ENCODE measurements around the gene LYPD1.

LYPD1 gene

DNA sequence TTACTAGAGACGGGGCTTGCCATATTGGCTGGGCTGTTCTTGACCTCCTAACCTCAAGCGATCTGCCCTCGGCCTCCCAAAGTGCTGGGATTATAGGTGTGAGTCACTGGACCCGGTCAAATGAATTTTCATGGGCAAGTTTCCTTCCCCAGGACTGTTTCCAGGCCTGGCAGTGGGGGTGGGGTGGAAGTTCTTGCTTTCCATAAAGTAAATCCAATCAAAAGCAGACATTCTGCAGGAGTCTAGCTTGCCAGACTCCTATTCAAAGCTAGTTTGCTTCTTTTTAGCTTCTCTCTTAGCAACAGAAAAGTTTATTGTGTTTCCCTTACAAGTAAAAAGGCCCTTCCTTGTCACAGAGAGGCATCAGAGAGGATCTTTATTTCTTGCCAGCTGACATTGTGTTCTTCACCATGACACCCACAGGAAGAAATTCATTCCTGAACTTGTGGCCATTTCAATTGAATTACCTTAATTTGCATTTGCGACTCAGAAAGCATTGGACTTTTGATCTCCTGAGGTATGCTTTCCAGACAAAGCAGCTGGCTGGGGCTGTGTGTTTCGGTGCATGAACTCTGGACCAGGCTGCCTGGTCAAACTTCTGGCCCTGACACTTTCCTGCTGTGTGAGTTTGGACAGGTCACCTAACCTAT is 37.9 kb downstream of the LYPD1 start:
- peak; percentile 20 for DNase-seq (ENCODE audit: low spot score)

DNA sequence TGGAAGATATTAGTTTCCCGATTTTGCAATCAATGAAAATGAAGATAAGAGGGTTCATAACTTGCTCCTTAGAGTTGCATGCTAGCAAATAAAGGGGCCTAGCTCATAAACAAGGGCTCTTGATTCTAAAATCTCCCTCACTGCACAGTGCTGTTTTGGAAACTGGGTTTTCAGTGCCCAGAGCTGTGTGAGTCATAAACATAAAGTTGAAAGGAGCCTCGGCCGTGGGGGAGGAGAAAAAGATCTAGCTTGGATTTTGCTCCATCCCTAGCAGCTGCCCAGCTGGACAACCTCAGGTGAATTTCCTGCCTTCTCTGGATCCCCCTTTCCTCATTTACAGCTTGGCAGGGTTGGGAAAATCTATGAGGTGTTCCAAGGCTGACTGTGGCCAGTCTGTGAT is 42.5 kb downstream of the LYPD1 start:
- DNase-seq (ENCODE audit: low spot score) = no peak

DNA sequence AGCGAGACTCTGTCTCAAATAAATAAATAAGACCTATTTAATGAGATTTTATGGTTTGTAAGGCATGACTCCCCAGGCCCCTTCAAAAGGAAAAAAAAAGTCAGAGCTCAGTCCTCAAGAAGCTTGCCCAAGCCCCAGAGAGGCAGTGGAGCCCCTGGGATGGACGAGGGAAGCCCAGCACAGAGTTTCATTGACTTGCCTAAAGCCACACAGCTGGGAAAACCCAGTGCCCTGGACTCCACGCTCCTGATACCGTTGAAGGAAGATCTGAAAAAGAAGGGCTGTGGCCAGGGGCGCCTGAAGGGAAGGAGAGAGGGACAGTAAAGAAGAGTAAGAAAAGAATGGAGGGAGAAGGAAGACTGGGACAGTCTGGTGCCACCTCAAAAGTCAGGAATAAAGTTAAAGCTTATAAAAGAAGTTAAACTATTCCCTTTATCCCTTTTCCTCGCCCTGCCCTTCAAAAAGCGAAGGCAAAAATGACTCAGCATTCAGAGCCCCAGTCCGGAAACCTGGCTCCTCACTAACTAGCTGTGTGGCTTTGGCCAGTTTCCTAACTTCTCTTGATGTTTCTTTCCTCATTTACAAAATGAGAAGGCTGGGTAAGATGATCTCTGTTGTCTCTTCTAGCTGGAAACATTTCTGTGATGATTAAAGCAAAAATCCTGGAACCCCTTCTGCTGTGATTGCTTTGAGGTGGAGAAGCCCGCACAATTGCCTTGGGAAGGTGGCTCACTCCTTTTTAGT is 46.7 kb downstream of the LYPD1 start:
- no peak for DNase-seq (ENCODE audit: low spot score)

DNA sequence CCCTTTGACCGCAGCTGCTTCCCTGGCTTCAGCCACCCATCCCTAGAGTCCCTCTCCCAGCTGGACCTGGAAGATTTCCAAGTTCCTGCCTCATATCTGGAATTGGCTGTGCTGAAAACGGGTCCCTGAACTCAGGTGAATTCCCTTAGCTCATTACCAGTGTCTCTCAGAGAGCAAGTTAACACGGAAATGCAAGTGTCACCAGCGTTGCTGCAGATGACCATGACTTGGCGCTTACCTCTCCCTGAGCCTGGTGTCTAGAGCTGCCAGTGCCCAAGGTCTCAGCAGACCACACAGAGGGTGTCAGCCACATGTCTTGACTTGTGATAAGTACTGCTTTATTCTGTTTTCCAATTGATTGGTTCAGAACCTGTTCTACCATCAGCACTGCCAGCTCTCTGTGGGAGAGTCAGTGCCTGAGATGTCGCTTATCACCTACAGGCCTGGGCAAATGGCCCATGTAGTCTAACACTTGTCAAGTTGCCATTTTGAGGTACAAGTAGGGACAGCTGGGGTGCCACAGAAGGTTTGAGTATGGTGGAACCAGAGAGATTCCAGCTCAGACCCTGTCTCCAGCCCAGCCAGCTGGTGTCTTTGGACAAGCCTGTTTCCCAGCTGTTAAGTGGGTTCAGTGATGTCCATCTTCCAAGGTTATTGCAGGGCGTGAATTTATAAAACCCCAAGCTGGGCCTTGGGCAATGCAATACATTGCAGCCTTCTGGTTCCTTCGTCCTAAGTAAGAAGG is 48.7 kb downstream of the LYPD1 start:
- no peak for DNase-seq (ENCODE audit: low spot score)

DNA sequence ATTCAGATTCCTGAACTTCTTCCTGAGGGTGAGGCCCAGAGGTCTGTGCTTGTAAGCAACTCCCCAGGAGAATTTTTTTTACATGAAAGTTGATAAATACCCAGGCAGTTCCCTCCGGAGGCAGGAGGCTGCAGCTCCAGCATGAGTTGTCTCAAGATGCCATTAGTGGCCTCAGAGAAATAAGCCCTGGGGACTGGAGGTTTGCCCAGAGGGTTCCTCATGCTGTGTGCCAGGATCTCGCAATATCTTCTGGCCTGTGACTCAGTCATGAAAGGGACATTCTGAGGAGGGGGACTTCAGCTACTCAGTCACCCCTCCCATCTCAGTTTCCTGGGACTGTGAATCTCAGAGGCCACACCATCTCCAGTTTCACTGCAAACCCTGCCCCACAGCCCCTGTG is 49.9 kb downstream of the LYPD1 start:
- DNase-seq (ENCODE audit: low spot score) = no peak

DNA sequence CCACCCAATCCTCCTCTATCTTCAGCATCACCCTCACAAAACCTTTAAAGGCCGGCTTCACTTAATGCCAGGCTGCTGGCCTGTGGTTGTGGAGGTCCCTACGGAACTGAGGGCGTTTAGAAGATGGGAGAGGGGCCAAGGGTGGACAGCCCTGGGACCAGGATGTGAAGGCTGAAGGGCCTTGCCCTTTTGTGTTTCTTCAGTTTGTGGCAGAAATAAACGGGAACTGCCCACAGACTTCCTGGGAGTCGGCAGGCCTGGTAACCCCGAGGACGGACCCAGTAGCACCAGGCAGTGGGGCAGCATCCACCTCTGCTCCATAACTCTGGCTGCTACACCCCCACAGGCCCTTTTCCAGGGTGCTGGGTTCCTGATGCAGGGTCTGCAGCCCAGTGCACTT is 51.3 kb downstream of the LYPD1 start:
- no peak for DNase-seq (ENCODE audit: low spot score)

DNA sequence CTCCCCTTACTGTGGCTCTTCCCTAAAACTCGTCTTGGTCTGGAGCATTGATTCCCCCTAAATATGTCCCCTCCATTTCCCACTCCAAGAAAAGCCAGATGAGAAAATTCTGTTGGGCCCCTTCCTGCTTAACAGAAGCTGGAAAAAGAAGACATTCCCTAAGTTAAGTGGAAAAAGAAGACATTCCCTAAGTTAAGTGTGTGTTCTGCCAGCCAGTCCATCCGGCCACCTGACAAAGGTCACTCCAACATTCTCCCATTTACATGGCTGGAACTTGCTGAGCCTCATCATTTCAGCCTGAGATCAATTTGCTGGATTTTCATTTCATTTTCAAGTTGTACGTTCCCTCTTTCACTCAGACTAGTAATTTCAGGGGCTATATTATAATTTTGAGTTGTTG is 52.0 kb downstream of the LYPD1 start:
- DNase-seq (ENCODE audit: low spot score) = no peak

DNA sequence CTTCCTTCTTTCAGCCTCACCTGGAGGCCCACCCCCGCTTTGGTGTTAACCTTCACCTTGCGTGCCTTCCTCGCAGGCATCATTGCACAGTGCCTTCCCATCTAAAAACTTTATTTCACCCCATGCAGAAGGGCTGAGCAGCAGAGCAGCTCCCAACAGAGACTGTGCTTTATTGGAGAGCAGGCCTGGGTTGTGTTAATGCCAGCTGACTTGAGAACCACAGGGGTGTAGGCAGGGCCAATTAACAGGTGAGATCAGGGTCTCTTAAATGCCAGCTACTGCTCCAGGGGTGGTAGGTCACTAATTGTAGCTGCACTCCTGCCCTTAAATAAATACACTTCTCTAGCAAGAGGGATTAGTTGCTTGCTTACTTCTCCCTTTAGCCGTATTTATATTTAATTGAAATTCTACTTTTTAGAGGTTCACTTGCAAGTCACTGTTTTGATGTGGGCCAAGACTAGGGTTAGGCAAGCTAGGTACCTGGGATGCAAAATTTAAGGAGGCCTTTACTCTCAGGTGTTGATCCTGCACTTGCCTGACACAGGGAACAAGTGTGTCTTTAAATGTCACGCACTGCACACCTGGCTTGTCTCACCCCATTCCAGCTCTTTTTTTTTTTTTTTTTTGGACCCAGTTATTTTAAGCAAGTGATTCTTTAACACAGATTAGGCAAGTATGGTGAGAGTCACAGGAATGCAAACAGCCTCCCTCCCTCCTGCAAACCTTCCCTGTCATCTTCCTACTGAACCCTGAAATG is 54.5 kb downstream of the LYPD1 start:
- no peak for DNase-seq (ENCODE audit: low spot score)

DNA sequence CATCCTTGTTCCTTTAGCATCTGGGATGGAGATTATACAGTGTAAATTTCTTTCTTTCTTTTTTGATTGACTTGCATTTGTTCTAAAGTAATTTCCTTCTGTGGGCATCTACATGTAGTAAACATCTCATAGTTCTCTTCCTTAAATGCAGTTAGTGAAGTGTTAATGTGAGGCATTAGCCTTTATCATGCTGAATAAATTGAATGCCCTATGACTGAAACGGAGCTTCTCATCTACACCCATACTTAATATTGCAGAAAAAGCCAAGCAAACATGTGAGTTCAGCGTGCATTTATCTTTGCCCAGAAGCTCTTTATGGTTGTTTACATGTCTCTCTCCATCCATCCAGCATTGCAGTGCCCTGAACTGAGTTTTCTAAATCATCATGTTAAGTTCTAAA is 58.3 kb downstream of the LYPD1 start:
- DNase-seq (ENCODE audit: low spot score) = no peak

DNA sequence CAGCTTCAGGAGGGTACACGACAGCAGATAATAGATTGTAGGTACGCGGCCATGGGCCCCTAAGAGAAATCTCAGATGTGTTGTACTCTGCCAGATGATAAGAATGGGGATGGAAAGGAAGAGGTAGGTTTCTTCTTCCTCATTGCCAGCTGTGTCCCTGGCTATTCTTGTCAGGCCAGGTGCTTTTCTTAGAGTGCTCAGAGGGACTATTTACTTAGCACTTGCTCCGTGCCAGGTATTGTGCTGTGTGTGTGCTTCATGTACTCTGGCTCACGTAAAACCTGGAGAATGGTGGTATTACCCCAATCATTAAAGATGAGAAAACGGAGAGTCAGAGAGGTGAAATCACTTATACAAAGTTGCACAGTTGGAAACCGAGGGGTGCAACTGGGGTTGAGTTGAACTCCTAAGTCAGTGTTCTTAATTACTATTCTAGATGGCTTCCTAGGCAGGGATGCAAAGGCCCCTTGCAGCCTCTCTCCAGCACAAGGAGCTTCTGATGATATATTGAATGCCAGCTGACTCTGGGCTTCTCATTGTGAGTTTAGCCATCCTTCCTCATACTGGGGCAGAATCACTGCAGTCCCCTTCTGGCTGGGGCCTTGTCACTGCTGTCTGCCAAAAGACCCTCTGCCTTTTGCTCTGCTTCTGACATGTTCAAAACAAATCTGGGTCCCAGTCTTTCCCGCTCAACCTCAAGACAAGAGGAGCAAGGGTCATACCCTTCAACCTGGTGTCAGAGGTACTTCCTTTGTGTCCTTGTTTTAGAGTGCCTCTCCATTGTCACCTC is 60.7 kb downstream of the LYPD1 start:
- no peak for DNase-seq (ENCODE audit: low spot score)

DNA sequence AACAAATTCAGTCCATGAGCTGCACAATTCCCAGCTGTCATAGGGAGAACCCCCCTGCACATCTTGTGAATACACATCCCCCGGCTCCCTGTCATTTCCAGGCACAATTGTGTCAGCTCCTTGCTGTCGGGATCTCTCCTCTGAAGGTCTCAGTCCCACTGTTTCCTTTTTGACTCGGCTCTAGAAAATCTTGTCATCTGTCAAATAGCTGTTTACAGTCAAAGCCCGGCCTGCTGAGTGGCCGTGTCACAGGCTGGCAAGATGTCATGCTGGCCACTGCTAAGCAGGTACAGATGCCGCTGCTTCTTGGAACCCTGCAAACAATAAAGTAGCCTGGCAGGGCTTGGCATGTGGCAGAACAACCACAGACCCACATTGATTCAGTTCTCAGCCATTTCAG is 61.7 kb downstream of the LYPD1 start:
- no peak for DNase-seq (ENCODE audit: low spot score)

DNA sequence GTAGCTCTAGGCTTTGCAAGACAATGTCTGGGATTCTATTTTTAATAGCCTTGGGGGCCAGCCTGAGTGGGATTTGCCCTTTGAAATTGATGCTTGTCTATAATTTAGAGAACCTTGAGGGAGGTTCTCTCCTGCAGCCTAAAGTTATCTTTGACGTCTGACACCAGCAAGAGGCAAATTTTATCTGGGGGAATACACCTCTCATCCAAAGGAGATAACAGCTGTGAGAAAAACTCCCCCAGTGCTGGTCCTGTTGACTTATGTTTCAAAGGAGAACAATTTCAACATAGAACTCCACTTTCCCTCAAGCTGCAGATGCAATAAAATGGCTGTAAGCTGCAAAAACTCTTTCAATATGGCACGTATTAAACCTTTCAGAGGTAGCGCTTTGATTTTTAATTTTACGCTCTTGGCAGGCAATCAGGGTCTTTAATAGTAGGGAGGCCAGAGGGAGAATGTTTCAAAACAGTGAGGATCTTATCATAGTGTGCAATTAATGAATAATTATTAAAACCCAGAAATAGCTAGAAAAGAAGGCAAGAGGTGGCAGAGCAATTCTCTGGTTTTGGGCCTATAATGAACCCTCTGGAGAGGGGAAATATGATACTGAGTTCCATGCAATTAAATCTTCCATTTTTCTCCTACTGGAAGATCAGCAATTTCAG is 62.4 kb downstream of the LYPD1 start:
- DNase-seq (ENCODE audit: low spot score) = no peak

DNA sequence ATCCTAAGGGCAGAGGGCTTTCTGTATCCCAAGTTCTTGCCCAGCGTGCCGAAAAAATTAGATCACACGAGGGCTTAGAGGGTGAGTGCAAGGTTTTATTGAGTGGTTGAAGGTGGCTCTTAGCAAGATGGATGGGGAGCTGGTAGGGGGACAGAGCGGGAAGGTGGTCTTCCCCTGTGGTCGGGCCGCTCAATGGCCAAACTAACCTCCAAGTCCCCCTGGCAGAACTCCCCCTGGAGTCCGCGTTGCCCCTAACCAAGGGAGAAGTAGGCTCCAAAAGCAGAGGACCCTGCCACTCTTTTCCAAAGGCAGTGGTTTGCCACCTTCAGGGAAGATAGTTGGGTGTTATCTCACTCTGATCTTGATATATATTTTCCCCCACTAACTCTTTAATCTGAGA is 63.4 kb downstream of the LYPD1 start:
- no peak for DNase-seq (ENCODE audit: low spot score)

DNA sequence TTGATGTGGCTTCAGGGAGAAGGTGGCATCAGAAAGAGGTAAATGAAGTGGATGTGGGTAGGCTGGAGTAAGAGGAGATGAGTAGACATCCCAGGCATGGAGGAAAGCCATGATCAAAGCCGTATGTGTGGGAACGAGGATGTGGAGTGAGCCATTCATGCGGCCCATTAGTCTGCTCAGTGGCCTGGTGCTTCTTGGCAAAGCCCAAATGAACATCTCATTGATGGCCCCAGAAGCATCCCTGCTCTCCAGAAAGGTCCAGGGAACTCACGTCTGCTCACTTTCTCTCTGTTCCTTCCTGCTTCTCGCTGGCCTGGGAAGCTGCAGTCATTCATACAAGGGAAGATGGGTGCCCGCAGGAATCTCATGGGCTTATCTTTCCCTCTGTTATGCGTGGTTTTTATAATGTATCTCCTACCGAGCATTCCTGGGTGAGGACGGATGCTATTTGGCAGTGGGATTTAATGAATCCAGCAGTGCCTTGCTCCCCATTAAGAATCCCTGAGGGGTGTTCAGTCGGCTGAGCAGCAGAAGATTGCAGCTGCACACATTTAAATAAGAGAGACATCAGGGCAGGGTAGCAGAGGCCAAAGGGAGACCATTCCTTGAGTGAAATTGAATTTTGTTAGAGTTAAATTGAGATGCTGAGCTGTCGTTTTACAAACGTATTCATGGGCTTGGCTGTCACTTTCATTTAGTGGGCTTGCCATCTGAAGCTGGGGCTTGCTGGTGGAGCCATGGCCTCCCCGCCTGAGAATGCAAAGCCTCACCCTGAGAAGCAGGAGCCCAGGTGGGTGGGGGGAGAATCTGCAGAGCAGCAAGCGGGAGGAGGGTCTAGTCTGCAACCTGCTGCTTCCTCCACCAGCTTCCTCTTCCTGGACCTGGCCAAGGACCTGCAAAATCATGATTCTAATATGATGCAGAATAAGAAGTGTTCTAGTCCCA is 64.5 kb downstream of the LYPD1 start:
- DNase-seq (ENCODE audit: low spot score) = no peak

DNA sequence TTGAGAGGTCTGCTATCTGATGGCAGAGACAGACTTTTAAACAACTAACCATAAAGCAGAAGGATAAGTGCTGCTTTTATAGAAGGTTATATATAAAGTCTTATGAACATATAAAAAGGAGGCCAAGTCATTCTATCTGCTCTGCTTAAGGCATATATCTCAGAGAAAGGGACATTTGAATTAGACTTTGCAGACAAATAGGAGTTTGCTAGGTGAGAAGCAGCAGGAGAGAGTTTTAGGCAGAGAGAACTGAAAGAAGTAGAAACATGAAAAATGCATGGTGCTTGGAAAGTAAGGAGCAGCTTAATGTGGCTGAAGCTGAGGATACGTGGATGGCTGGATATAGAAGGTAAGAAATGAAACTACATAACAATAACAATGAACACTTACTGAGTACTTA is 65.4 kb downstream of the LYPD1 start:
- DNase-seq (ENCODE audit: low spot score) = no peak

DNA sequence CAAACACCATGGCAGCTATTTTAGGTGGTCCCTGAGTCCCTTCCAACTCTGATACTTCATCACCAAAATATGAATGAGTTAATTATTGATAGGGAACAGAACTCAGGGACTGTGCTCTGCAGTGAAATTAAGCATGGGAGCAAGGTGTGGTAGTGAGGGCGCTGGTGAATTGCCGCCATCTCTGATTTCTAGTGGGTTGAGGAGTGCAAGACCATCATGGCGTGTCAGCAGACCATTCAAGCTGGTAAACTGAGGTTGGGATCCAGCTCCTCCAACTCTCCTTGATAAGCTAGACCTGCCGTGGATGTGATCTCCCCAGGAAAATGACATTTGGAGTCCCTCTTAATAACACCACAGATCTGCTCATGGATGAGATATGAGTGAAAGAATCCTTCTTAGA is 70.4 kb downstream of the LYPD1 start:
- no peak for DNase-seq (ENCODE audit: low spot score)

DNA sequence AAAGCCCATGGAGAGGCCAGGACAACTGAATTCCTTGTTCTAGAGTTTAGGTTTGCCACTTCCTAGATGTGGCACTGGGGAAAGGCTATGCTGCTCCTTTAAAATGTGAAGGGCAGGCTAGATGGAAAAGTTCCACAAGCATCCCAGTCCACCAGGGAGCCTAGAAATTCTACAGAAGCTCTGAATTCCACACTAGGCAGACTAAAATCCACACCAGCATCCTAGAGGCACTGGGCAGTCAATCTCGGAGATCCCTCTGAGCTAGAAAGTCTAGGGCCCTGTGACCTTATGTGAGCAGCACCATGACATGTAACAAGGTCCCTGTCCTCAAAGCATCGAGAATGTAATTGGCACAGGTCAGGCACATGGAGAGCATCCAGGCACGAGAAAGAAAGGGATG is 71.5 kb downstream of the LYPD1 start:
- DNase-seq (ENCODE audit: low spot score) = no peak

DNA sequence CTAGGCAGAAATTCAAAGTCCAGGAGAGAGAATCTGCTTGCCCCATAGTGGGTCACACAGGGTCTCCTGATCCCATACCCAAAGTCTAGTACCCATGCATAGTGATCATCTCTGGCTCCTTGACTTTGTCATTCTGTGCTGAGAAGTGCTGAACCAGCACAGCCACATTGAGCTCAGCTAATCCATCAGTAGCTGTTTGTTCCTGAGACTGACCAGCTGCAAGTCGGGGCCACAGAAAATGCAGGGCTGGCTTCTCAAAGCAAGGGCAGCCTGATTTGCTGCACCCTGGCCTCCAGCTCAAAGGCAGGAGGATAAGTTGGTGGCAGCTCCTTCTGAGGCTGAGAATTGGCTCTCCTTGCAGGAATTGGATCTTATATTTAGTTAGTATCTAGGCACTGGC is 72.2 kb downstream of the LYPD1 start:
- DNase-seq (ENCODE audit: low spot score) = no peak

DNA sequence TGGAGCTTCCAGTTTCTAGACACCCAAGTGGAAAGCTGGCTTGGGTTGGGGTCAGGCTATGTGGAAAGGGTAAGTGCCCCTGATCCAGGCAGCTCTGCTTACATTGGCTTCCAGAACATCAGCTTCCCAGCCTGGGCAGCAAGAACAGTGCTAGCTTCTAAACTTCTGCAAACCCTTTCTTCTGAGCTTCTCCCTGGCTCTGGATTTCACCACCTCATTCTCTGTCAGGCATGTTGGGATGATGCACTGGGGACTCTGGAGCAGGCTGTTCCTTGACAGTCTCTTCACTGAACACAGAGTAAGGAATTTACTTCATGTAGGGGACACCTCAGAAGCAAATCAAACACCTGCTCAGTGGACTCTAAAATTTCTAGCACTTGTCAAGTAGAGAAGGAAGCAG is 72.8 kb downstream of the LYPD1 start:
- DNase-seq (ENCODE audit: low spot score) = no peak

DNA sequence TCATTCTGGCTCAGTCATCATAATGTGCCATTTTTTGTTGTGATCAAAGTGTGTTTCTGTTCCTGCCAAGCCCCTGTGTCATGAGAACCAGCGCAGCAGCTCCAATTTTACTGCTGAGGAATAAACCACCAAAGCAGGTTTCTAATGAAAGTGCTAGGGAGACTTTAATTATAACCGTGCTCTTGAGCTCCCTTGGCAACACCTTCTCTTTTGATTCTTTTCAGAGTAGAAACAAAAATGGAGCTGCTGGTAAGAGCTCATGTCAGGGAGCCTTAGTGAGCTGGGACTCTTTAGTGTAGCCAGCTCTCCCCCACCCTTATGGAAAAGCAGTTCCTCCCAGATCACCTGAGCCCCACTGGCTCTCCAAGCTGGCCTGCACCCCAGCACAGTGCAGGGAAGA is 74.3 kb downstream of the LYPD1 start:
- no peak for DNase-seq (ENCODE audit: low spot score)

Measured in cerebellar cortex (tissue), 1 donor.